ENCODE results near the gene TAX1BP1.

The TAX1BP1 gene

GRCh38 chr7:27839099-27839498, 99.1 kb downstream of the TAX1BP1 start:
- no peak for TF ChIP-seq CTCF (IDR thresholded peaks at IDR 0.05; ENCODE audit: control extremely low read depth, extremely low read depth, low read depth, missing control alignments)
- ChIA-PET POLR2A (no interaction called here), CTCF (interaction anchor here (1.2 kb wide), 1 partner anchor 10 kb away, joined by 3 read pairs; no protein-coding TSS in a partner anchor)
- no peak for DNase-seq (ENCODE audit: extremely low spot score)

- DNase-seq (ENCODE audit: extremely low spot score): peak; percentile 7
- no peak for TF ChIP-seq CTCF (IDR thresholded peaks at IDR 0.05; ENCODE audit: control extremely low read depth, extremely low read depth, low read depth, missing control alignments)
- ChIA-PET POLR2A (no interaction called here), CTCF (interaction anchor here (0.9 to 1.6 kb wide), 3 partner anchors 9 to 12 kb away, joined by 3 to 4 read pairs (median 3); no protein-coding TSS in a partner anchor)
Observed at GRCh38 chr7:27840313-27840712, 100.4 kb downstream of the TAX1BP1 start.

DNA sequence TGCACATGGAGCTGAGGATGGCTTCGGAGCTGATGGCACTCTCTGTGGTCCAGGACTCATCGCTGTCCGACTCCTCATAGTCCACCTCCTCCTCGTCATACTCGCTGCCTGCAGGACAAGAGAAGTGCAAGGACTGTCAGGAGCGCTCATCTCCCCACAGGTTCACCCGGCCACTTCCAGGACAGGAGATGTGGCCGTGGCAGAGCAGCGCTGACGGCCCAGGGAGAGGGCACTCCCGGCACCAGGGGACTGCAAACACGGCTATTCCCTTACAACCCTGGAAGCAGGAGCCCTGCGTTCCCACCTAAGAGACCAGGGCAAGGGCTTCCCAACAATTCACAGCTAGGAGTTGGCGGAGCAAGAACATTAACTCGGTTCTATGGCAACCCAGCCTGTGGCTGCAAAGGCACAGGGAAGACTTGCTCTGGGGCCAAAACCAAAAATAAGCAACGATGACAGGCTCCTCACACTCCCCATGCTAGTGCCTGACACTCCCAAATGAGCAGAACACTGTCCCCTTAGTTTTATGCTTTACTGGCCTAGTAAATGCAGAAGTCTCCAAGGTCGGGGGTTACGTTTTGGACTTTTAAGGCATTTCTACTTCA, 100.9 kb downstream of the TAX1BP1 start:
- ChIA-PET CTCF (interaction anchor here (0.7 to 1.6 kb wide), 3 partner anchors 12 to 645 kb away, joined by 3 to 4 read pairs (median 3); no protein-coding TSS in a partner anchor), POLR2A (no interaction called here)
- no peak for TF ChIP-seq CTCF (IDR thresholded peaks at IDR 0.05; ENCODE audit: control extremely low read depth, extremely low read depth, low read depth, missing control alignments)
- DNase-seq (ENCODE audit: extremely low spot score): no peak

DNA sequence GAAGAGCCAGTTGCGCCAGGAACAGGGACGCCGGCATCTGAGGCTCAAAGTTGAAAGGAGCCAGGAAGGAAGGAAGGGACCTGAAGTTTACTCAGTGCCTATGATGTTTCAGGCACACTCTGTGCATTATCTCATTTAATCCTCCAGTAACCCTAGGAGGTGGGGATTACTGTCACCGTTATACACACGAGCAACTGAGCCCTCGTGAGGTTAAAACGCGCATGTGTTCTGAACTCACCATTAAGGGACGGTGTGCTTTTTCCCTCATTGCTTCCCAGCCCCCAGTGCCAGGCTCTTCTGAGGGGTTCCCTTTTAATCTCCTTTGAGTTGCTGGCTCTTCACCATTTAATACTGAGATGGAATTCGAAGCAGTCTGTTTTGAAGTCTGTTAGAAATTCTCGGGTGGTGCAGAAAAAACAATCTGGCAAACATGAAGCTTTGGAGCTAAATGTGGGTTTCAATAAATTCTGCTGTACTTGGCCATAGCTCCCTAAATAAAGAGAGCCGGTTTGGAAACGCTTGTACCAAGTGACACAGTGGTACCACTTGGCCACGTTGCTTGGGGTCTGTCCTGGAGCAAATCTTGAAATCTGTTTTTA, 102.2 kb downstream of the TAX1BP1 start:
- CTCF ChIA-PET: no interaction called here
- DNase-seq (ENCODE audit: extremely low spot score): no peak
- POLR2A ChIA-PET: no interaction called here
- TF ChIP-seq CTCF (IDR thresholded peaks at IDR 0.05; ENCODE audit: control extremely low read depth, extremely low read depth, low read depth, missing control alignments): no peak

GRCh38 chr7:27842851-27843250, 102.9 kb downstream of the TAX1BP1 start:
- no peak for TF ChIP-seq CTCF (IDR thresholded peaks at IDR 0.05; ENCODE audit: control extremely low read depth, extremely low read depth, low read depth, missing control alignments)
- CTCF ChIA-PET: no interaction called here
- POLR2A ChIA-PET: no interaction called here
- DNase-seq (ENCODE audit: extremely low spot score): no peak

DNA sequence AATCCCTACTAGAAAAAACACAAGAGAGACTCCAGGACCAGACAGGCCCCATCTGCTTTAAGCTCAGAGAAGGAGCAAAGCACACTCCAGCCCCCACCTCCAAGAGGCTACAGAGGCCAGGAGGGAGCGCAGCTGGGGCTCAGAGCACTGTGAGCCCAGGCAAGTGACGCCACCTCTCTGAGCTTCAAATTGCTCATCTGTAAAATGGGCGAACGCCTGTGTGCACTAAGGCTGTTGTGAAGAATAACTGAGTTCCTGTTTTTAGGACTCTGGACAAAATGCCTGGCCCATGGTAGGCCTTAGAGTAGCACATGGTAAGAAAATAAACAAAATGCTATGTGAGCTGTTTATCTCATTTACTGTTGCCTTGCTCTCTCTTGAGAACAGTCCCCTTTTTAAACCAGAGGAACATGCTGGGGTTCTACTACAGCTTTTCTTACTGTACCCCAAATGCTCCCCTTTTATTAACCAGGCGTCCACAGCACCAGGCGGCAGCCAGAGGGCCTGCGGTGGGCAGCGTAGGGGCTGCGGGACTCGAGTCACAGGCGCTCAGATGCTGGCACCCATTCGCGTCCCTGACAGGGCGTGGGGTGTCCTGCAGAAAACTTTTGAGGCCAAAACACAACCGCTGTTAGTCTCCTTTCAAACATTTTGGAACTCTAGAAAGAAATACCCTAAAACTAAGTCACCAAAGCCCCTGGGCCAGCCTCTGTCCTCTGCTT, 103.8 kb downstream of the TAX1BP1 start:
- CTCF ChIA-PET: no interaction called here
- POLR2A ChIA-PET: no interaction called here

More for the DNA sequence above, 103.8 kb downstream of the TAX1BP1 start:
- DNase-seq (ENCODE audit: extremely low spot score): no peak
- TF ChIP-seq CTCF (IDR thresholded peaks at IDR 0.05; ENCODE audit: control extremely low read depth, extremely low read depth, low read depth, missing control alignments): no peak

All from GM10248 (cell line).